ENCODE data around the gene HPSE2.

HPSE2 gene

GRCh38 chr10:99041468-99041867, 194.2 kb downstream of the HPSE2 start:
- no peak overlapping the region for H3K4me3 ChIP-seq (ENCODE audit: low read depth, low read length)
- no peak for TF ChIP-seq CTCF (IDR thresholded peaks at IDR 0.05; ENCODE audit: low read depth, low read length)
- in situ Hi-C loops (cut with HindIII; ENCODE audit: low sequenced_read_pairs) = no loop called here

DNA sequence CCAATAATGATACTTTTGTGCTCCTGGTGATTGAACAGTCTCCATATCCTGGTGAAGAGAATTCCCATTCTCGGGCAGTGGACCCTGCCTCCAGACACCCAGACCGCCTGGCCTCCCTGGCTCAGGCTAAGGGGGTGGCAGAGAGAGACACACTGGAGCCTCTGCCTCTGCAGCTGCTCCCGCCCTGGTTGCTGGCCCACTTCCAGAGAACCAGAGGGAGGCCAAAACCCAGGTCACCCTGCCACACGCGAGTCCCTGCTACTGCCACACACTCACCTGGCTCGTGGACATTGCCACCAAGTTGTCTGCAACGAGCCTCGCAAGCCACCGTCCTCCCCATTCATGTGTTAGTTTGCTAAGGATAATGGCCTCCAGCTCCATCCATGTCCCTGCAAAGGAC, 221.8 kb downstream of the HPSE2 start:
- no peak for TF ChIP-seq CTCF (IDR thresholded peaks at IDR 0.05; ENCODE audit: low read depth, low read length)
- no peak overlapping the region for H3K4me3 ChIP-seq (ENCODE audit: low read depth, low read length)
- in situ Hi-C loops (cut with HindIII; ENCODE audit: low sequenced_read_pairs) = no loop called here
- no peak for DNase-seq (ENCODE audit: low read depth, low spot score)

More at GRCh38 chr10:99041468-99041867, 194.2 kb downstream of the HPSE2 start:
- no peak for DNase-seq (ENCODE audit: low read depth, low spot score)

DNA sequence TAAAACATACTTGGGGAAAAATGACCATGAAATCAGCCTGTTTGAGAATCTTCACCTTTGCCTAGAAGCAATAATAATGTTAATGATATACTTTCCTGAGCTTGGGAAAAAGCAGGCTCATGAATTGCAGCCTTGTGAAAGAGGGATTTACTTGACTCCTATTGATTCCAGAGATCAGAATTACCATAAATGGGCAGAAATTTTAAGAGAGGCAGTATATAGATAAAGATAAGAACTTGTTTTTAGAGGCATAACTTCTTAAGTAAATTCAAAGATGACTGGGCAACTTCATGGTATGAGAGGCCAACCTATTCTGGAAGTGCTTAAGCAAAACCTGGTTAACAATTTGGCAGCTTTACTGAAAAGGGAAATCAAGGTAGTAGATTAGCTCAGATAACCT, 225.4 kb downstream of the HPSE2 start:
- in situ Hi-C loops (cut with HindIII; ENCODE audit: low sequenced_read_pairs) = no loop called here
- no peak for DNase-seq (ENCODE audit: low read depth, low spot score)

GRCh38 chr10:99008054-99008453, 227.6 kb downstream of the HPSE2 start:
- in situ Hi-C loops (cut with HindIII; ENCODE audit: low sequenced_read_pairs) = no loop called here
- DNase-seq (ENCODE audit: low read depth, low spot score) = no peak
- TF ChIP-seq CTCF (IDR thresholded peaks at IDR 0.05; ENCODE audit: low read depth, low read length) = no peak
- H3K4me3 ChIP-seq (ENCODE audit: low read depth, low read length) = no peak overlapping the region

More for the DNA sequence above, 225.4 kb downstream of the HPSE2 start:
- H3K4me3 ChIP-seq (ENCODE audit: low read depth, low read length) = no peak overlapping the region
- no peak for TF ChIP-seq CTCF (IDR thresholded peaks at IDR 0.05; ENCODE audit: low read depth, low read length)

DNA sequence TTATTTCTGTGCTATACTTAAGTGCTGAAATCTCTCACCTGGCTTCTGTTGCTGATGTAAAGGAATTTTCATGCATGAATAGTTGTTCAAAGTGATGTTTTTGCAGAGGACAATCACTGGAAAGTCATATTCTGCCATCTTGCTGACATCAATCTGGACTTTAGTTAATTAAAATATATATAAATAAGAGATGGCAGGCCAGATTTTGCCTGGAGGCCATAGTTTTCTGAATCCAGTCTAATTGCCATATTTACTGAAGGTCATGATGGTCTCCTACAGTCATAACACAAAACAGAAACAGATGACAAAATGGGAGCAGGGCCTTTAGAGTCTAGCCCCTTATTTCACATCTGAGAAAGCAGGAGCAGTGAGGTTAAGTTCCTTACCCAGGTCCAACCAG, 228.2 kb downstream of the HPSE2 start:
- H3K4me3 ChIP-seq (ENCODE audit: low read depth, low read length) = no peak overlapping the region
- in situ Hi-C loops (cut with HindIII; ENCODE audit: low sequenced_read_pairs) = no loop called here
- DNase-seq (ENCODE audit: low read depth, low spot score) = no peak
- no peak for TF ChIP-seq CTCF (IDR thresholded peaks at IDR 0.05; ENCODE audit: low read depth, low read length)

DNA sequence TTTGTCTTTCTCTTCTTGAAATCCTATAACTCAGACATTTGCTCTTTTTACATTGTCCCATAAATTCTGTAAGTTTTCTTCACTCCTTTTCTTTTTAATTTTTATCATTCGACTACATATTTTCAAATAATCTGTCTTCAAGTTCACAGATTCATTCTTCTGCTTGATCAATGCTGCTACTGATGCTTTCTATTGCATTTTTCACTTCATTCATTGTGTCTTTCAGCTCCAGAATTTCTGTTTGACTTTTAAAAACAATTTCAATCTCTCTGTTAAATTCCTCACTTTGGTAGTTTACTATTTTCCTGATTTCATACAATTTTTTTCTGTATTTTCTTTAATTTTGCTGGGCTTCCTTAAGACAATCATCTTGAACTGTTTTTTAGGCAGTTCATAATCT, 230.4 kb downstream of the HPSE2 start:
- in situ Hi-C loops (cut with HindIII; ENCODE audit: low sequenced_read_pairs) = no loop called here
- no peak for TF ChIP-seq CTCF (IDR thresholded peaks at IDR 0.05; ENCODE audit: low read depth, low read length)
- no peak overlapping the region for H3K4me3 ChIP-seq (ENCODE audit: low read depth, low read length)
- no peak for DNase-seq (ENCODE audit: low read depth, low spot score)

DNA sequence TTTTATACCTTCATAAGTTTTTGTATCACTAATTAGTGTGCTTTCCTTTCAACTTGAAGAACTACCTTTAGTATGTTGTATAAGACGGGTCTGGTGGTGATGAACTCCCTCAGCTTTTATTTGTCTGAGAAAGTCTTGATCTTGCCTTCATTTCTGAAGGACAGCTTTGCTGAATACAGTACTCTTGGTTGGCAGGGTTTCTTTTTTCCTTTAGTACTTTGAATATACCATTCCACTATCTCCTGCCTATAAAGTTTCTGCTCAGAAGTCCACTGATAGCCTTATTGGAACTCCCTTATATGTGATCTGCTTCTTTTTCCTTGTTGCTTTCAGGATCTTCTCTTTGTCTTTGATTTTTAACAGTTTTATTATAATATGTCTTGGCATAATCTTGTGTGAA, 230.9 kb downstream of the HPSE2 start:
- H3K4me3 ChIP-seq (ENCODE audit: low read depth, low read length) = no peak overlapping the region
- DNase-seq (ENCODE audit: low read depth, low spot score) = no peak
- in situ Hi-C loops (cut with HindIII; ENCODE audit: low sequenced_read_pairs) = no loop called here
- TF ChIP-seq CTCF (IDR thresholded peaks at IDR 0.05; ENCODE audit: low read depth, low read length) = no peak
